HepG2 (cell line): ENCODE data around the gene PSPH. TPM values are rescaled to one million over a fixed set of nuclear protein-coding genes. Genes with fewer than 3 reads are reported as not detected.

Source experiments
- BHLHE40 ChIP-seq: IDR thresholded peaks from 2 replicates; pipeline ENCODE4 v1.6.1; 2011; ENCODE audit warnings: low read length, improper control_type of control experiment
- BRD4 ChIP-seq: sonication (generic); formaldehyde crosslinking; IDR thresholded peaks from 2 replicates; pipeline ENCODE4 v1.4.0; 2020; ENCODE audit warnings: missing genetic modification reagents
- EEA1 ChIP-seq: sonication (generic); formaldehyde crosslinking; IDR thresholded peaks from 2 replicates; pipeline ENCODE4 v1.5.1; 2020; ENCODE audit warnings: mild to moderate bottlenecking, missing genetic modification reagents, borderline replicate concordance
- HDAC1 ChIP-seq: sonication (generic); formaldehyde crosslinking; IDR thresholded peaks from 2 replicates; pipeline ENCODE4 v1.5.1; 2020; ENCODE audit warnings: mild to moderate bottlenecking, missing genetic modification reagents
- HMG20A ChIP-seq: IDR thresholded peaks from 2 replicates; pipeline ENCODE4 v1.6.1; 2016; ENCODE audit warnings: borderline replicate concordance
- PAF1 ChIP-seq: IDR thresholded peaks from 2 replicates; pipeline ENCODE4 v1.6.1; 2016; ENCODE audit warnings: missing genetic modification reagents, missing compliant biosample characterization
- SP4 ChIP-seq: sonication (generic); formaldehyde crosslinking; IDR thresholded peaks from 2 replicates; pipeline ENCODE4 v1.8.1; 2023; ENCODE audit warnings: mild to moderate bottlenecking, missing genetic modification reagents
- ZNF256 ChIP-seq: sonication (generic); formaldehyde crosslinking; conservative IDR thresholded peaks from 2 replicates; pipeline ENCODE4 v1.4.0; 2020; ENCODE audit warnings: missing genetic modification reagents
- ZNF335 ChIP-seq: sonication (generic); formaldehyde crosslinking; IDR thresholded peaks from 2 replicates; pipeline ENCODE4 v1.4.0; 2020; ENCODE audit warnings: missing genetic modification reagents
- ZNF83 ChIP-seq: sonication (generic); formaldehyde crosslinking; IDR thresholded peaks from 2 replicates; pipeline ENCODE4 v1.4.0; 2020; ENCODE audit warnings: missing genetic modification reagents, mild to moderate bottlenecking, borderline replicate concordance
- ZSCAN31 ChIP-seq: sonication (generic); formaldehyde crosslinking; IDR thresholded peaks from 2 replicates; pipeline ENCODE4 v1.5.0; 2020; ENCODE audit warnings: low read depth, mild to moderate bottlenecking, missing genetic modification reagents
- polyA plus RNA-seq, 8 experiments: library from polyadenylated mRNA; depleted of rRNA in 3 of 8; stranded (reverse) in 7 of 8; unstranded in 1 of 8; fragments of >200 nt; fragmentation: Illumina TruSeq in 4 of 8; extraction: Trizol in 4 of 8; gene quantifications; 2 replicates each; pipeline versions ENCODE4 v1.2.1 to v1.2.3, GENCODE V29; 2011 to 2016; ENCODE audit warnings: low read depth in 4 of 8, missing spikeins in 1 of 8, mixed read lengths in 1 of 8; ENCODE audit not compliant: insufficient read depth in 1 of 8
- total RNA-seq, 5 experiments: library from RNA; depleted of rRNA; stranded (reverse); fragments of >200 nt; fragmentation: Illumina TruSeq; extraction: Trizol; gene quantifications; 2 replicates each; pipeline ENCODE4 v1.2.3, GENCODE V29; 2016; ENCODE audit warnings: low read depth in 1 of 5
- TF ChIP-seq, protein P1 (sequence below): sonication (generic); formaldehyde crosslinking; IDR thresholded peaks from 2 replicates; pipeline ENCODE4 v1.4.0; 2020; ENCODE audit warnings: missing genetic modification reagents, borderline replicate concordance
- TF ChIP-seq, protein P2 (sequence below): sonication (generic); formaldehyde crosslinking; IDR thresholded peaks from 2 replicates; pipeline ENCODE4 v1.5.0; 2020; ENCODE audit warnings: mild to moderate bottlenecking, low read depth, missing genetic modification reagents, borderline replicate concordance
- TF ChIP-seq, protein P3 (sequence below): sonication (generic); formaldehyde crosslinking; IDR thresholded peaks from 2 replicates; pipeline ENCODE4 v1.4.0; 2020; ENCODE audit warnings: missing genetic modification reagents
- TF ChIP-seq, protein P4 (sequence below): sonication (generic); formaldehyde crosslinking; IDR thresholded peaks from 2 replicates; pipeline ENCODE4 v1.5.1; 2020; ENCODE audit warnings: missing genetic modification reagents, mild to moderate bottlenecking, borderline replicate concordance
- TF ChIP-seq, protein P5 (sequence below): sonication (generic); formaldehyde crosslinking; IDR thresholded peaks from 2 replicates; pipeline ENCODE4 v1.4.0; 2020; ENCODE audit warnings: low read depth, mild to moderate bottlenecking, missing genetic modification reagents

Gene PSPH
- total and polyA plus RNA-seq, 2 of the 13 experiments (the other 11 are each of a cell fraction or from before 2014, with no cell fraction given): 85.5 to 124 TPM

DNA sequence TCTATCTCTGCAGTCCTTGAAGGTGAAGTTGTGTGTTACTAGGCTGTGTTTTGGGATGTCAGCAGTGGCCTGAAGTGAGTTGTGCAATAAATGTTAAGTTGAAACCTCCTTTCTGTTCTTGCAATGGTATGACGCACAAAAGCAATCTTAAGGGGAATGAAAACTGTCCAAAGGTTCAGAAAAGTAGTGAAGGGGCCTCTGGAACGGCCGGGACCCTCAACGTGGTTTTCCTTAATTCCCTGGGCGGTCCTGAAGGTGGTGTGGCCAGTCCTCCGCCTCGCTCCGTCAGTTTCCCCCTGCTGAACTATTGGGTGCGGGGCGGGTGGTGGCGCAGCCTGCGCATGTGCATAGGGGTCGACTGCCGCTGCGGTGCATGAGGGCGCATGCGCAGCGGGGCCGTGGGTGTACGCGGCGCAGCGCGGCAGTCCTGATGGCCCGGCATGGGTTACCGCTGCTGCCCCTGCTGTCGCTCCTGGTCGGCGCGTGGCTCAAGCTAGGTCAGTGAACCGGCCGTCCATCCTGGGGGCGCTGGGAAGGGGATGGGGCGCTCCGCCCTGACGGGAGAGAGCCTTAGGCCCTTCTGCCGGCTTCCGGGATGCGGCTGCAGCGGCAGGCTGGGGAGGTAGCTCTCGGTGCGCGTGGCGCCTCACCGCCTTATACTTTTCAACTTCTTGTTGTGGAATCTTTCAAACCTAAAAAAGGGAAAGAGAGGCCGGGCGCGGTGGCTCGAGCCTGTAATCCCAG lies 12.8 kb upstream of the PSPH start, which contains the start of gene SUMF2 (continued):
- TF ChIP-seq, protein P1, sequence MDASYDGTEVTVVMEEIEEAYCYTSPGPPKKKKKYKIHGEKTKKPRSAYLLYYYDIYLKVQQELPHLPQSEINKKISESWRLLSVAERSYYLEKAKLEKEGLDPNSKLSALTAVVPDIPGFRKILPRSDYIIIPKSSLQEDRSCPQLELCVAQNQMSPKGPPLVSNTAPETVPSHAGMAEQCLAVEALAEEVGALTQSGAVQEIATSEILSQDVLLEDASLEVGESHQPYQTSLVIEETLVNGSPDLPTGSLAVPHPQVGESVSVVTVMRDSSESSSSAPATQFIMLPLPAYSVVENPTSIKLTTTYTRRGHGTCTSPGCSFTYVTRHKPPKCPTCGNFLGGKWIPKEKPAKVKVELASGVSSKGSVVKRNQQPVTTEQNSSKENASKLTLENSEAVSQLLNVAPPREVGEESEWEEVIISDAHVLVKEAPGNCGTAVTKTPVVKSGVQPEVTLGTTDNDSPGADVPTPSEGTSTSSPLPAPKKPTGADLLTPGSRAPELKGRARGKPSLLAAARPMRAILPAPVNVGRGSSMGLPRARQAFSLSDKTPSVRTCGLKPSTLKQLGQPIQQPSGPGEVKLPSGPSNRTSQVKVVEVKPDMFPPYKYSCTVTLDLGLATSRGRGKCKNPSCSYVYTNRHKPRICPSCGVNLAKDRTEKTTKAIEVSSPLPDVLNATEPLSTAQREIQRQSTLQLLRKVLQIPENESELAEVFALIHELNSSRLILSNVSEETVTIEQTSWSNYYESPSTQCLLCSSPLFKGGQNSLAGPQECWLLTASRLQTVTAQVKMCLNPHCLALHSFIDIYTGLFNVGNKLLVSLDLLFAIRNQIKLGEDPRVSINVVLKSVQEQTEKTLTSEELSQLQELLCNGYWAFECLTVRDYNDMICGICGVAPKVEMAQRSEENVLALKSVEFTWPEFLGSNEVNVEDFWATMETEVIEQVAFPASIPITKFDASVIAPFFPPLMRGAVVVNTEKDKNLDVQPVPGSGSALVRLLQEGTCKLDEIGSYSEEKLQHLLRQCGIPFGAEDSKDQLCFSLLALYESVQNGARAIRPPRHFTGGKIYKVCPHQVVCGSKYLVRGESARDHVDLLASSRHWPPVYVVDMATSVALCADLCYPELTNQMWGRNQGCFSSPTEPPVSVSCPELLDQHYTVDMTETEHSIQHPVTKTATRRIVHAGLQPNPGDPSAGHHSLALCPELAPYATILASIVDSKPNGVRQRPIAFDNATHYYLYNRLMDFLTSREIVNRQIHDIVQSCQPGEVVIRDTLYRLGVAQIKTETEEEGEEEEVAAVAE (CRISPR knock-in tag): no peak; the same call in 1 of the 2 replicates
- 0 out of 2 replicates have a peak, but pooled peaks have one; percentile 50 for TF ChIP-seq ZNF83 (CRISPR knock-in tag)
- TF ChIP-seq HMG20A: no peak
- peak; percentile 77 for TF ChIP-seq HDAC1
- TF ChIP-seq, protein P2, sequence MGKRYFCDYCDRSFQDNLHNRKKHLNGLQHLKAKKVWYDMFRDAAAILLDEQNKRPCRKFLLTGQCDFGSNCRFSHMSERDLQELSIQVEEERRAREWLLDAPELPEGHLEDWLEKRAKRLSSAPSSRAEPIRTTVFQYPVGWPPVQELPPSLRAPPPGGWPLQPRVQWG: no peak
- peak; percentile 60; the same call in 1 of the 2 replicates for TF ChIP-seq SP4
- TF ChIP-seq PAF1 (CRISPR knock-in tag): peak; percentile 74; the same call in 1 of the 2 replicates
- peak; percentile 86; the same call in 1 of the 2 replicates for TF ChIP-seq ZSCAN31 (CRISPR knock-in tag)
- no peak for TF ChIP-seq BHLHE40
- TF ChIP-seq, protein P3, sequence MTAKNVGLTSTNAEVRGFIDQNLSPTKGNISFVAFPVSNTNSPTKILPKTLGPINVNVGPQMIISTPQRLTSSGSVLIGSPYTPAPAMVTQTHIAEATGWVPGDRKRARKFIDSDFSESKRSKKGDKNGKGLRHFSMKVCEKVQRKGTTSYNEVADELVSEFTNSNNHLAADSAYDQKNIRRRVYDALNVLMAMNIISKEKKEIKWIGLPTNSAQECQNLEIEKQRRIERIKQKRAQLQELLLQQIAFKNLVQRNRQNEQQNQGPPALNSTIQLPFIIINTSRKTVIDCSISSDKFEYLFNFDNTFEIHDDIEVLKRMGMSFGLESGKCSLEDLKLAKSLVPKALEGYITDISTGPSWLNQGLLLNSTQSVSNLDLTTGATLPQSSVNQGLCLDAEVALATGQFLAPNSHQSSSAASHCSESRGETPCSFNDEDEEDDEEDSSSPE (CRISPR knock-in tag): peak; percentile 59; the same call in 1 of the 2 replicates
- TF ChIP-seq, protein P4, sequence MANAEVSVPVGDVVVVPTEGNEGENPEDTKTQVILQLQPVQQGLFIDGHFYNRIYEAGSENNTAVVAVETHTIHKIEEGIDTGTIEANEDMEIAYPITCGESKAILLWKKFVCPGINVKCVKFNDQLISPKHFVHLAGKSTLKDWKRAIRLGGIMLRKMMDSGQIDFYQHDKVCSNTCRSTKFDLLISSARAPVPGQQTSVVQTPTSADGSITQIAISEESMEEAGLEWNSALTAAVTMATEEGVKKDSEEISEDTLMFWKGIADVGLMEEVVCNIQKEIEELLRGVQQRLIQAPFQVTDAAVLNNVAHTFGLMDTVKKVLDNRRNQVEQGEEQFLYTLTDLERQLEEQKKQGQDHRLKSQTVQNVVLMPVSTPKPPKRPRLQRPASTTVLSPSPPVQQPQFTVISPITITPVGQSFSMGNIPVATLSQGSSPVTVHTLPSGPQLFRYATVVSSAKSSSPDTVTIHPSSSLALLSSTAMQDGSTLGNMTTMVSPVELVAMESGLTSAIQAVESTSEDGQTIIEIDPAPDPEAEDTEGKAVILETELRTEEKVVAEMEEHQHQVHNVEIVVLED (CRISPR knock-in tag): peak; percentile 80
- TF ChIP-seq ZNF335 (CRISPR knock-in tag): 0 out of 2 replicates have a peak, but pooled peaks have one; percentile 18
- TF ChIP-seq ZNF256 (CRISPR knock-in tag): no peak; the same call in 1 of the 2 replicates
- no peak for TF ChIP-seq EEA1 (CRISPR knock-in tag)
- TF ChIP-seq, protein P5, sequence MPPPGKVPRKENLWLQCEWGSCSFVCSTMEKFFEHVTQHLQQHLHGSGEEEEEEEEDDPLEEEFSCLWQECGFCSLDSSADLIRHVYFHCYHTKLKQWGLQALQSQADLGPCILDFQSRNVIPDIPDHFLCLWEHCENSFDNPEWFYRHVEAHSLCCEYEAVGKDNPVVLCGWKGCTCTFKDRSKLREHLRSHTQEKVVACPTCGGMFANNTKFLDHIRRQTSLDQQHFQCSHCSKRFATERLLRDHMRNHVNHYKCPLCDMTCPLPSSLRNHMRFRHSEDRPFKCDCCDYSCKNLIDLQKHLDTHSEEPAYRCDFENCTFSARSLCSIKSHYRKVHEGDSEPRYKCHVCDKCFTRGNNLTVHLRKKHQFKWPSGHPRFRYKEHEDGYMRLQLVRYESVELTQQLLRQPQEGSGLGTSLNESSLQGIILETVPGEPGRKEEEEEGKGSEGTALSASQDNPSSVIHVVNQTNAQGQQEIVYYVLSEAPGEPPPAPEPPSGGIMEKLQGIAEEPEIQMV (CRISPR knock-in tag): no peak
- TF ChIP-seq BRD4 (CRISPR knock-in tag): peak; percentile 44; the same call in 1 of the 2 replicates
